Neuronal stem cell (in vitro differentiated cells): ENCODE measurements around the gene MAGI1.

ENCODE experiments used
- DNase-seq: peaks from one replicate; pipeline ENCODE4 v3.0.0-alpha.2; 2013; ENCODE audit warnings: low spot score
- H2AFZ ChIP-seq: one replicate; pipeline ENCODE4 v1.6.1; 2013; ENCODE audit warnings: mild to moderate bottlenecking, low read length, inconsistent platforms
- H2AK5ac ChIP-seq: 2 replicates; pipeline ENCODE4 v1.6.1; 2013; ENCODE audit warnings: low read depth, mild to moderate bottlenecking, inconsistent platforms, low read length, moderate library complexity, mixed read lengths
- H2BK120ac ChIP-seq: 2 replicates; pipeline ENCODE4 v1.6.1; 2013; ENCODE audit warnings: low read depth, mild to moderate bottlenecking, inconsistent platforms, low read length, moderate library complexity, mixed read lengths
- H2BK12ac ChIP-seq: one replicate; pipeline ENCODE4 v1.6.1; 2013; ENCODE audit warnings: low read length, inconsistent platforms
- H2BK15ac ChIP-seq: 2 replicates; pipeline ENCODE4 v1.6.1; 2013; ENCODE audit warnings: mild to moderate bottlenecking, low read length, inconsistent platforms, mixed read lengths
- H2BK5ac ChIP-seq: one replicate; pipeline ENCODE4 v1.6.1; 2013; ENCODE audit warnings: inconsistent platforms, mild to moderate bottlenecking, low read length, moderate library complexity
- H3K14ac ChIP-seq: one replicate; pipeline ENCODE4 v1.6.1; 2013; ENCODE audit warnings: low read length, inconsistent platforms
- H3K18ac ChIP-seq: 2 replicates; pipeline ENCODE4 v1.6.1; 2013; ENCODE audit warnings: low read length, inconsistent platforms
- H3K23ac ChIP-seq: 2 replicates; pipeline ENCODE4 v1.6.1; 2013; ENCODE audit warnings: low read depth, mild to moderate bottlenecking, mixed read lengths, low read length, inconsistent platforms; ENCODE audit not compliant: poor library complexity
- H3K27ac ChIP-seq: replicated peaks from 3 replicates; pipeline ENCODE4 v1.5.1; 2013; ENCODE audit warnings: low read length, inconsistent platforms
- H3K27me3 ChIP-seq, 3 experiments: 2 replicates each; pipeline ENCODE4 v1.6.1; 2013; ENCODE audit warnings: low read length in 3 of 3, mild to moderate bottlenecking in 2 of 3, inconsistent platforms in 1 of 3, low read depth in 1 of 3, mixed read lengths in 1 of 3, moderate library complexity in 1 of 3; ENCODE audit not compliant: control insufficient read depth in 3 of 3, insufficient read depth in 3 of 3
- H3K36me3 ChIP-seq, 2 donors: replicated peaks in 1 of 2; 2 replicates each; pipeline ENCODE4 v1.6.1; 2013; ENCODE audit warnings: low read length in 2 of 2; ENCODE audit not compliant: control insufficient read depth in 2 of 2, insufficient read depth in 2 of 2
- H3K4ac ChIP-seq: 2 replicates; pipeline ENCODE4 v1.6.1; 2013; ENCODE audit warnings: inconsistent platforms, mild to moderate bottlenecking, low read length, moderate library complexity
- H3K4me1 ChIP-seq, 2 donors: 1 replicate in 1 of 2; 2 replicates in 1 of 2; pipeline ENCODE4 v1.6.1; 2013; ENCODE audit warnings: low read length in 2 of 2, low read depth in 1 of 2; ENCODE audit not compliant: control insufficient read depth in 2 of 2, insufficient read depth in 1 of 2
- H3K4me2 ChIP-seq: one replicate; pipeline ENCODE4 v1.6.1; 2013; ENCODE audit warnings: mild to moderate bottlenecking, low read length, inconsistent platforms; ENCODE audit not compliant: insufficient read depth, poor library complexity, severe bottlenecking
- H3K4me3 ChIP-seq, 2 donors: 2 replicates each; pipeline ENCODE4 v1.5.1; 2013; ENCODE audit warnings: low read length in 2 of 2, mild to moderate bottlenecking in 2 of 2, inconsistent platforms in 1 of 2, moderate library complexity in 1 of 2
- H3K79me1 ChIP-seq: one replicate; pipeline ENCODE4 v1.6.1; 2013; ENCODE audit warnings: low read depth, mild to moderate bottlenecking, inconsistent platforms, low read length, moderate library complexity
- H3K9ac ChIP-seq: one replicate; pipeline ENCODE4 v1.6.1; 2013; ENCODE audit warnings: mild to moderate bottlenecking, low read depth, low read length, inconsistent platforms; ENCODE audit not compliant: poor library complexity
- H3K9me3 ChIP-seq, 2 donors: replicated peaks in 1 of 2; 2 replicates each; pipeline versions ENCODE3 to v1.6.1; 2013; ENCODE audit warnings: low read length in 2 of 2, mild to moderate bottlenecking in 2 of 2, inconsistent platforms in 1 of 2, low read depth in 1 of 2, mixed read lengths in 1 of 2, moderate library complexity in 1 of 2; ENCODE audit not compliant: control insufficient read depth in 2 of 2, insufficient read depth in 1 of 2
- H4K8ac ChIP-seq: one replicate; pipeline ENCODE4 v1.6.1; 2013; ENCODE audit warnings: low read depth, mild to moderate bottlenecking, inconsistent platforms, low read length, moderate library complexity
- H4K91ac ChIP-seq: one replicate; pipeline ENCODE4 v1.6.1; 2013; ENCODE audit warnings: low read length, low read depth, mild to moderate bottlenecking, inconsistent platforms; ENCODE audit not compliant: poor library complexity
- WGBS, 2 donors: extraction: QIAGEN DNeasy Blood & Tissue Kit; methylation state at CpG; one replicate each; pipeline ENCODE4 v1.1.7; 2013; ENCODE audit warnings: missing lambda C conversion rate in 2 of 2, mixed read lengths in 1 of 2; ENCODE audit not compliant: insufficient read length in 2 of 2, insufficient replicate concordance in 1 of 2; ENCODE audit errors: extremely low coverage in 2 of 2; 5-methylcytosine and 5-hydroxymethylcytosine counted together

Gene MAGI1

DNA sequence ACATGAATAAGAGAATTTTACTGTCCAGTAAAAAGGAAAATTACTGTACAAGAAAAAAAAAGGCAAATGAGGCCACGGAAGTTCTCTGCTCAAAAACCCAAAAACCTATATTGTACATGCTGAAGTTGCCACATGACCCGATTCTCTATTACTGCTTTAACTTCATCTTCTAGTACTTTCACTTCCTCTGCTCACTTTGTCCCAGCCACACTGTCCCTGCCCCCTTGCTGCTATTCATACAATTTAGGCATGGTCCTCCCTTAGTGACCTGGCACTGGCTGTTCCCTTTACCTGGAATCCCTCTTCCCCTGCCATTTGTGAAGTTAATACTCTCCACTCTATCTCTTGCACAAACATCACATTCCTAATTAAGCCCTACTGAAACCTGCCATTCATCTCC is 457.4 kb downstream of the MAGI1 start:
- Histone ChIP-seq H2AFZ (no peak overlapping the region), H4K8ac (no peak overlapping the region), H3K36me3 (peaks cover 0 to 4% of the 10 kb centered on the region in 2 donors), H2BK120ac (no peak overlapping the region), H2AK5ac (no peak overlapping the region), H4K91ac (no peak overlapping the region), H3K27me3 (no peaks in the 10 kb centered on the region), H2BK15ac (no peak overlapping the region), H3K4ac (no peak overlapping the region), H3K4me1 (no peaks in the 10 kb centered on the region), H3K27ac (no peak overlapping the region), H3K4me3 (no peak overlapping the region), H2BK5ac (no peak overlapping the region), H3K79me1 (peaks cover 6% of the 10 kb centered on the region), H3K9ac (no peak overlapping the region), H3K18ac (no peak overlapping the region), H2BK12ac (no peak overlapping the region), H3K4me2 (no peak overlapping the region), H3K23ac (no peak overlapping the region), H3K14ac (no peak overlapping the region), H3K9me3 (no peaks in the 10 kb centered on the region)
- no CpG with 5 or more reads among the region's 2 CpGs for WGBS, 2 donors
- no peak for DNase-seq

DNA sequence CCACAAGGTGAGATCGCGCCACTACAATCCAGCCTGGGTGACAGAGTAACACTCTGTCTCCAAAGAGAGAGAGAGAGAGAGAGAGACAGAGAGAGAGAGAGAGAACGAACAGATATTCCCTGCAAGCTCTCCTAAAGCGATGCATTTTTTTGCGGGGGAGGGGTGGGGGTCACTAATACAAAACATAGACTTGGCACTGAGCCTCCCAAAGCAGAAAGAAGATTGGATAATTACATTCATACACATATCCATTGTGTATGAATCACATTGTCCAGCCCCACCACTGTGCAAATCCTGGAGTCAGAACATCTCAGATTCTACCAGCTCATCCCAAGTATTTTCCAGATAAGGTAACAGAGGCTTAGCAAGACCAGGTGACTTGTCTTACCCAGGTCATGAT is 459.9 kb downstream of the MAGI1 start:
- no peak overlapping the region for H3K4ac ChIP-seq
- no peak overlapping the region for H4K8ac ChIP-seq
- no peak overlapping the region for H2BK5ac ChIP-seq
- no peak overlapping the region for H2BK120ac ChIP-seq
- no peak overlapping the region for H3K4me2 ChIP-seq
- no peaks in the 10 kb centered on the region for H3K4me1 ChIP-seq
- H2BK15ac ChIP-seq = no peak overlapping the region
- DNase-seq = no peak
- no peak overlapping the region for H2AFZ ChIP-seq
- H3K79me1 ChIP-seq = peaks cover 6% of the 10 kb centered on the region
- H2AK5ac ChIP-seq = no peak overlapping the region
- no peak overlapping the region for H4K91ac ChIP-seq
- H3K4me3 ChIP-seq = no peak overlapping the region
- no peak overlapping the region for H3K27ac ChIP-seq
- H3K9ac ChIP-seq = no peak overlapping the region
- H3K9me3 ChIP-seq = peaks cover 0 to 7% of the 10 kb centered on the region in 2 donors
- H3K18ac ChIP-seq = no peak overlapping the region
- no peak overlapping the region for H3K23ac ChIP-seq
- H3K14ac ChIP-seq = no peak overlapping the region
- WGBS, 2 donors = no CpG with 5 or more reads among the region's 5 CpGs
- no peaks in the 10 kb centered on the region for H3K27me3 ChIP-seq
- H2BK12ac ChIP-seq = no peak overlapping the region
- peaks cover 0 to 8% of the 10 kb centered on the region in 2 donors for H3K36me3 ChIP-seq

DNA sequence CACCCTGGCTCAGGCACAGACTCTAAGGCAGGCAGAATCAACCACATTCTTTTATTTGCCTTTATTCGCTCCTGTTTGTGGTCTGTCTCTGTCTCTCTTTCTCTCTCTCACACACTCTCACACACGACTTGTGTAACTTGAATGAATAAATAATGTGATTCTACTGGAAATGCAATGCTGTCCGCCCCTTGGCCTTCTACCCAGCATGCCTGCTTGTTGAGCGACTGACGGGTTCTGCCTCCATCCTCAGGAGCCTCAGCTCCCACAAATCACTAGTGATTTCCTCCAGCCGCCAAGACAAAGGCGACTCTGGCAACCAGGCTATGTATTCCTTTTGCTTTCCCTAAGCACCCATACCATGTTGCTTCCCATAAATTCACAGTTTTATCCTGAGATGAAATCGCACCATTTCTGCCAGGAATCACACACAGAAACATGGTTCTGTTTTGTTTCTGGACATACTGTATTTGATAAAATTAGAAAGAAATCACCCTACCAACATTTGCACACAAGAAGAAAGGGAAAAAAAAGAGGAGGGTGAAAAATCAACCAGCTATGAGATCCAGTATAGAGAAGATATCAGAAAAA is 460.8 kb downstream of the MAGI1 start:
- Histone ChIP-seq H3K9ac (no peak overlapping the region), H4K8ac (no peak overlapping the region)
- WGBS, 2 donors = no CpG with 5 or more reads among the region's 8 CpGs

DNA sequence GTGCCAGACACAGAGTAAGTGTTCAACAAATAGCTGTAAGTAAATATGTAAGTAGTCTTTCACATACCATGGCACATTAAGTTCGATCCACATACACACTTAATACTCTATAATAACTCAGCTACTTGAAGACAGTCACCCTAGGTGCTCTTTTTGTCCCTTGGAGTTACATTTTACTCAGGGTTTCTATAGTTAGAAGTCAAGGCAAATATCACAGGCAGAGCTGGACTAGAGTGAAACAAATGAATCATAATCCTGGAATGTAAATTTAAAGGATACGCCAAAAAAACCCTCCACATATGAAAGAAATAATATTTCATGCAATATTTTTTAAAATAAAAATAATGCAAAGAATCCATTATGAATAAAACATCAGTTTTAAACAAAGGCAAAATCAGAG is 461.8 kb downstream of the MAGI1 start:
- no CpG with 5 or more reads among the region's 2 CpGs for WGBS, 2 donors
- Histone ChIP-seq H2AFZ (no peak overlapping the region), H2BK5ac (no peak overlapping the region), H2BK12ac (no peak overlapping the region), H3K14ac (no peak overlapping the region), H3K18ac (no peak overlapping the region), H3K23ac (no peak overlapping the region), H3K4me1 (no peaks in the 10 kb centered on the region), H3K27me3 (no peaks in the 10 kb centered on the region), H2BK15ac (no peak overlapping the region), H3K9ac (no peak overlapping the region), H3K9me3 (peaks cover 0 to 14% of the 10 kb centered on the region in 2 donors), H4K91ac (no peak overlapping the region), H3K36me3 (peaks cover 0 to 8% of the 10 kb centered on the region in 2 donors), H3K4ac (no peak overlapping the region), H2AK5ac (no peak overlapping the region), H3K79me1 (peaks cover 2% of the 10 kb centered on the region), H3K4me3 (no peak overlapping the region), H4K8ac (no peak overlapping the region), H2BK120ac (no peak overlapping the region), H3K27ac (no peak overlapping the region), H3K4me2 (no peak overlapping the region)
- no peak for DNase-seq

More for the DNA sequence above, 460.8 kb downstream of the MAGI1 start:
- H2BK5ac ChIP-seq = no peak overlapping the region
- no peak for DNase-seq
- H3K79me1 ChIP-seq = peaks cover 6% of the 10 kb centered on the region
- no peak overlapping the region for H3K4me2 ChIP-seq
- H2BK15ac ChIP-seq = no peak overlapping the region
- peak overlapping the region; percentile 20 for H3K18ac ChIP-seq
- no peaks in the 10 kb centered on the region for H3K27me3 ChIP-seq
- no peak overlapping the region for H3K4ac ChIP-seq
- H2BK12ac ChIP-seq = no peak overlapping the region
- no peak overlapping the region for H4K91ac ChIP-seq
- H2BK120ac ChIP-seq = no peak overlapping the region
- no peak overlapping the region for H3K14ac ChIP-seq
- H2AK5ac ChIP-seq = no peak overlapping the region
- no peak overlapping the region for H3K23ac ChIP-seq
- no peaks in the 10 kb centered on the region for H3K4me1 ChIP-seq
- H3K27ac ChIP-seq = no peak overlapping the region
- H3K36me3 ChIP-seq = peaks cover 0 to 8% of the 10 kb centered on the region in 2 donors
- peaks cover 0 to 14% of the 10 kb centered on the region in 2 donors for H3K9me3 ChIP-seq
- no peak overlapping the region for H2AFZ ChIP-seq
- H3K4me3 ChIP-seq = no peak overlapping the region
